Brain microvascular endothelial cell (primary cell): ENCODE data around the gene COA8.

Source experiments
- DNase-seq: peaks from one replicate; pipeline ENCODE4 v3.0.0-alpha.2; 2020
- H3K27ac ChIP-seq: fragments of 250-450 bp; sonication (Bioruptor Pico); 2 replicates; pipeline ENCODE4 v1.5.1; 2020; ENCODE audit warnings: mild to moderate bottlenecking, moderate library complexity
- H3K27me3 ChIP-seq: fragments of 250-450 bp; sonication (Bioruptor Pico); replicated peaks from 2 replicates; pipeline ENCODE4 v1.5.1; 2020; ENCODE audit warnings: mild to moderate bottlenecking
- H3K36me3 ChIP-seq: fragments of 250-450 bp; sonication (Bioruptor Pico); replicated peaks from 2 replicates; pipeline ENCODE4 v1.5.1; 2020; ENCODE audit warnings: mild to moderate bottlenecking
- H3K4me3 ChIP-seq: 2 replicates; pipeline ENCODE4 v1.5.1; 2011; ENCODE audit warnings: low read depth, mild to moderate bottlenecking, control low read depth, low read length, moderate library complexity
- in situ Hi-C: cut with HindIII; loops from 2 replicates; pipeline ENCODE4 v1.10.0; 2017; ENCODE audit warnings: low sequenced_read_pairs, low pct_ligation_motif_present
- TF ChIP-seq, protein P1 (sequence below): IDR thresholded peaks from 2 replicates; pipeline ENCODE4 v1.5.1; 2011; ENCODE audit warnings: low read depth, mild to moderate bottlenecking, moderate library complexity, low read length, control low read depth, inconsistent platforms; ENCODE audit errors: missing control alignments

COA8 gene

DNA sequence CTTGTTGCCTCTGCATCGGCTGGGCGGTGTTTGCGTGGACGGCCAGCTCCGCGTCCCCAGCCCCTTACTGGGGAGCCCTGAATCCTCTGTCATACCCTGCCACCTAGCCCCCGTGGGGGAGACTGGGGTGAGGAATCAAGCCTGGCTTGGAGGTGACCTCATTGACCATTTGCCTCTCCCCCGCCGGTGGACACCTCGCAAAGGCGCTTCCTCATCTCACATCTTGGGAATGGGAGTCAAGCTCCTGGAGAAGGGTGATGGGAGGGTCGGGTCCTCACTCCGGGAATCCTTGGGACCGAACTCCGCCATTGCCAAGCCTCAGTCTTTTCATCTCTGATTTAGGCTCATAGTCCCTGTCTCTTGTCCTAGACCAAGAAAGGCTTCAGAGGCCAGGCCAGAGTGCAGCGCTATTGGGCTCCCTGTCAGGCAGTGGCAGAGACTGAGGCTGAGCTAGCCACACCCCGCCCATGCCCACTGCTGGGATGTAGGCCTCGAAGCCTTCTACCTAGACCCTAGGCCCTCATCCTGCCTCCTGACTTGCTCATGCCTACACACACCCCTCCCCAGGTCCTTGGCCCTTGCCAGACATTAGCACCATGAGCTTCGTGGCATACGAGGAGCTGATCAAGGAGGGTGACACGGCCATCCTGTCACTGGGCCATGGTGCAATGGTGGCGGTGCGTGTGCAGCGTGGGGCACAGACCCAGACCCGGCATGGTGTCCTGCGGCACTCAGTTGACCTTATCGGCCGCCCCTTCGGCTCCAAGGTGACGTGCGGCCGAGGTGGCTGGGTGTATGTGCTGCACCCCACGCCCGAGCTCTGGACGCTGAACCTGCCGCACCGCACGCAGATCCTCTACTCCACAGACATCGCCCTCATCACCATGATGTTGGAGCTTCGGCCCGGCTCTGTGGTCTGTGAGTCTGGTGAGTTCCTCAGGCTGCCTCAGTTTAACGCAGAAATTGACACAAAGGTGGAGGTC lies 33.1 kb upstream of the COA8 start:
- in situ Hi-C loops: no loop called here

DNA sequence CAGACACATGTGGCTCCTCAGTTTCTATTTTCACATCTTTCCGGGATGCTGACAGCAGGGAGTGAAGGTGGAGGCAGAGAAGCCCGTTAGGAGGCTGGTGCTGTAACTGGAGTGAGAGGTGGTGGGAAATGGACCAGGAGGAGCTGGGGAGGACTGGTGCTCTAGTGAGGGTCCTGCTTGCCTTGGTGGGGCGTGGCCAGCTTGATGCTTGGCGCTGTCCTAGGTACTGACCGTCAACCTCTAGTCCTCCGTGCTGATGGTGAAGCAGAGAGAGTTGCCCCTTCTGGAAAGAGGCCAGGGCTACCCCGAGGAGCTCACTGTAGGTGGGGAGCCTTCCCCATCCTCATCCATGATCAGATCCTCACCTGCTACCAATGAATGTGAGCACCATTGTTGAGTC lies 32.4 kb upstream of the COA8 start:
- in situ Hi-C loops: no loop called here

More for the DNA sequence above, 33.1 kb upstream of the COA8 start:
- Histone ChIP-seq H3K4me3 (peak overlapping the region; percentile 86), H3K27me3 (no peaks in the 10 kb centered on the region), H3K27ac (peak overlapping the region; percentile 73), H3K36me3 (peaks cover 5% of the 10 kb centered on the region)
- no peak for DNase-seq
- TF ChIP-seq, protein P1, sequence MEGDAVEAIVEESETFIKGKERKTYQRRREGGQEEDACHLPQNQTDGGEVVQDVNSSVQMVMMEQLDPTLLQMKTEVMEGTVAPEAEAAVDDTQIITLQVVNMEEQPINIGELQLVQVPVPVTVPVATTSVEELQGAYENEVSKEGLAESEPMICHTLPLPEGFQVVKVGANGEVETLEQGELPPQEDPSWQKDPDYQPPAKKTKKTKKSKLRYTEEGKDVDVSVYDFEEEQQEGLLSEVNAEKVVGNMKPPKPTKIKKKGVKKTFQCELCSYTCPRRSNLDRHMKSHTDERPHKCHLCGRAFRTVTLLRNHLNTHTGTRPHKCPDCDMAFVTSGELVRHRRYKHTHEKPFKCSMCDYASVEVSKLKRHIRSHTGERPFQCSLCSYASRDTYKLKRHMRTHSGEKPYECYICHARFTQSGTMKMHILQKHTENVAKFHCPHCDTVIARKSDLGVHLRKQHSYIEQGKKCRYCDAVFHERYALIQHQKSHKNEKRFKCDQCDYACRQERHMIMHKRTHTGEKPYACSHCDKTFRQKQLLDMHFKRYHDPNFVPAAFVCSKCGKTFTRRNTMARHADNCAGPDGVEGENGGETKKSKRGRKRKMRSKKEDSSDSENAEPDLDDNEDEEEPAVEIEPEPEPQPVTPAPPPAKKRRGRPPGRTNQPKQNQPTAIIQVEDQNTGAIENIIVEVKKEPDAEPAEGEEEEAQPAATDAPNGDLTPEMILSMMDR: no peak

DNA sequence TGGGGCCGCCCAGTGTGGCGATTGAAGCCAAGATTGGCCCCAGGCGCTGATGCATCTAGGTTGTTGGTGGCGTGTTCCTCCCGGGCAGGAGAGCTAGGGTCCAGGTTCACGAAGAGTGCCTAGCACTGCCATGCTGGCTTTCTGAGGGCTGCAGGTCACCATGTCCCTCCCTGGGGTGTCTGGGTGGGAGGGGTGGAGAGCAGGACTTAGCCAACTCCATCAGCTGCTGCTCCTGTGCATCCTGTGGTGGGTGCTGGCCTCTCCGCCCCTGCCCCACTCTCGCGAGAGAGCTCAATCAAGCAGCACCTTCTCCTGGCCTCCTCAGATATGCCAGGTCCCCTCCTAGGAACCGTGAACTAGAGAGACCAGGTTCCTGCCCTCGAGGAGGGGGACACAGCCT lies 31.9 kb upstream of the COA8 start:
- TF ChIP-seq, protein P1: no peak
- Histone ChIP-seq H3K36me3 (peaks cover 7% of the 10 kb centered on the region), H3K27me3 (no peaks in the 10 kb centered on the region), H3K27ac (no peak overlapping the region), H3K4me3 (no peak overlapping the region)
- in situ Hi-C loops: no loop called here
- DNase-seq: no peak

More for the DNA sequence above, 32.4 kb upstream of the COA8 start:
- DNase-seq: no peak
- TF ChIP-seq, protein P1: no peak
- Histone ChIP-seq H3K27ac (no peak overlapping the region), H3K4me3 (no peak overlapping the region), H3K27me3 (no peaks in the 10 kb centered on the region), H3K36me3 (peaks cover 6% of the 10 kb centered on the region)

DNA sequence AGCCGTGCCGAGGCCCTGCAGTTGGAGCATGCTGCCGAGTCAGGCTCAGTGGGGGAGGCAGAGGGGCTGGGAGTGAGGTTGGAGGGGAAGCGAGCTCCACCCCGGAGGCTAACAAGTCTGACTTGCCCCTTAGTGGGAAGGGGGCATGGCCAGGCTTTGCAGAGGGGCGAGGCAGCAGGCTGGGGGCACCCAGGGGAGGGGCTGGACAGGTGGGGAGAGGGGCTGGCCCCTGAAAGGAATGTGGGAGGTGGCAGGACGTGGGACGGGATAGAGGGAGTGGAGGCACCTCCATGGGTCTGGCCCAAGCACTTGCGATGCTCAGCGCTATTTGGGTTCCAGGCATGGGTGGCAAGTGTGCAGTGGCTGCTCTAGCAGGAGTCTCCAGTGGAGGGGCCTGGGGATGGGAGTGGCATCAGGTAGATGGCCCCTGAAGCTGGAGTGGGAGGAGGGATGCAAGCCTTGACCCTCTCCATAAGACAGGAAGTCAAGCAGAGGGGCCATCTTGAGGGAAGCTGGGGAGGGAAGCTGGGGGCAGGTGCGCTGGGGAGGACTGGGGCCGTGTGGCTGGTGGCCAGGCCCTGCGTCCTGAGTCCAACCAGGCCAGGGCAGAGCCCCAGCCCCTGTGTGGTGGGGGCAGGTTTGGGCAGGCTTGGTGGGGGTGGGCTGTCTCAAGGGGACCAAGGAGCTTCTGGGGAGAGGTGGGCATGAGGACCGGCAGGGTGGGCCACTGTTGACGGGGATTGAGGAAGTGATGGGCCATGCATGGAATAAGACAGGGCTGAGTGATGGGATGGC lies 31.1 kb upstream of the COA8 start:
- peaks cover 7% of the 10 kb centered on the region for H3K36me3 ChIP-seq
- no peak overlapping the region for H3K27ac ChIP-seq
- no peak for DNase-seq
- H3K27me3 ChIP-seq: no peaks in the 10 kb centered on the region
- no peak overlapping the region for H3K4me3 ChIP-seq
- TF ChIP-seq, protein P1: no peak
- in situ Hi-C loops: no loop called here

DNA sequence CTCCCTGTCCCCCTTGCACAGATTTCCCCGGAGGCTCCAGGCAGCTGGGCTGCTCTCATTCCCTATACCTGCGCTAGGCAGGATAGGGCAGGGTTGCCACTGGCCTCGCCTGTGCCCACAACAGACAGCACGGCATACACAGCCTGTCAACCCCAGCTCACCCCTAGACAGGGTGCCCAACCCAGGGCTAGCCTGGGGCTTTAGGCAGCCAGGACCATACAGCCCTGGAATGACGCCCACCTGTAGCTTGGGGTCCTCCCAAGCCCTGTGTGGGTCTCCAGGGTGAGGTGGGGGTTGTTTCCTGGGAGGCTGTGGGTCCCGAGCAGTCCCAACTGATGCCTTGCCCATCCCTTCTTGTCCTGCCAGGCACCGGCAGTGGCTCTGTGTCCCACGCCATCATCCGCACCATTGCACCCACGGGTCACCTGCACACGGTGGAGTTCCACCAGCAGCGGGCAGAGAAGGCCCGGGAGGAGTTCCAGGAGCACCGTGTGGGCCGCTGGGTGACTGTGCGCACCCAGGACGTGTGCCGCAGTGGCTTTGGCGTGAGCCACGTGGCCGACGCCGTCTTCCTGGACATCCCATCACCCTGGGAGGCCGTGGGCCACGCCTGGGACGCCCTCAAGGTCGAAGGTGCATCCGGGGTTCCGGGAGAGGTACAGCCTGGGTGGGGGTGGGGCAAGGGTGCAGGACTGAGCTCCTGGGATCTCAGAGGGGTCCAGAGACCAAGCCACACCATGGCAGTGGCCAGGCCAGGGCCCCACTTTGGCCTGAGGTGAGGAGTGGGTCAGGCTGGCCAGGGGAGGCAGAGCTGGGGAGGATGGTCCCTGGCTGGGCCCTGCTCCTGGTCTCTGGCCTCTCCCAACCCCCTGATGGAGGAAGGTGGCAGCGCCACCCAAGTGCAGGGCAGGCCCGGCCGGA lies 30.3 kb upstream of the COA8 start:
- TF ChIP-seq, protein P1: no peak
- peaks cover 7% of the 10 kb centered on the region for H3K36me3 ChIP-seq

More for the DNA sequence above, 30.3 kb upstream of the COA8 start:
- DNase-seq: no peak
- in situ Hi-C loops: no loop called here
- Histone ChIP-seq H3K4me3 (no peak overlapping the region), H3K27me3 (no peaks in the 10 kb centered on the region), H3K27ac (no peak overlapping the region)
